ENCODE results near the gene PABPC1L.

PABPC1L gene

GRCh38 chr20:44979090-44979621 is 69.3 kb downstream of the PABPC1L start:
- H3K79me2 ChIP-seq: no peaks in the 10 kb centered on the region
- no peak overlapping the region for H3K9ac ChIP-seq
- no peaks in the 10 kb centered on the region for H3K9me3 ChIP-seq (ENCODE audit: control insufficient read depth, low read length)
- no peaks in the 10 kb centered on the region for H3K27me3 ChIP-seq (ENCODE audit: control insufficient read depth, insufficient read depth, low read length)
- H3K4me3 ChIP-seq (ENCODE audit: low read depth, low read length): no peak overlapping the region
- H3K36me3 ChIP-seq (ENCODE audit: control insufficient read depth, insufficient read depth, low read length): no peaks in the 10 kb centered on the region
- H2AFZ ChIP-seq: peak overlapping the region; percentile 33
- TF ChIP-seq CTCF (IDR thresholded peaks at IDR 0.05): no peak
- H3K27ac ChIP-seq: peak overlapping the region; percentile 62
- peaks cover 10% of the 10 kb centered on the region for H3K4me1 ChIP-seq
- peak overlapping the region; percentile 8 for H3K4me2 ChIP-seq (ENCODE audit: low read length)

GRCh38 chr20:44981736-44982406 is 72.0 kb downstream of the PABPC1L start:
- Histone ChIP-seq H2AFZ (no peak overlapping the region), H3K79me2 (no peaks in the 10 kb centered on the region), H3K4me3 (ENCODE audit: low read depth, low read length) (no peak overlapping the region), H3K9ac (no peak overlapping the region), H3K36me3 (ENCODE audit: control insufficient read depth, insufficient read depth, low read length) (no peaks in the 10 kb centered on the region), H3K4me2 (ENCODE audit: low read length) (no peak overlapping the region), H3K4me1 (peaks cover 10% of the 10 kb centered on the region), H3K9me3 (ENCODE audit: control insufficient read depth, low read length) (no peaks in the 10 kb centered on the region), H3K27me3 (ENCODE audit: control insufficient read depth, insufficient read depth, low read length) (no peaks in the 10 kb centered on the region), H3K27ac (no peak overlapping the region)
- no peak for TF ChIP-seq CTCF (IDR thresholded peaks at IDR 0.05)

GRCh38 chr20:44983093-44983674 is 73.3 kb downstream of the PABPC1L start:
- Histone ChIP-seq H3K9ac (no peak overlapping the region), H3K27ac (no peak overlapping the region), H3K36me3 (ENCODE audit: control insufficient read depth, insufficient read depth, low read length) (no peaks in the 10 kb centered on the region), H3K4me3 (ENCODE audit: low read depth, low read length) (no peak overlapping the region), H3K9me3 (ENCODE audit: control insufficient read depth, low read length) (no peaks in the 10 kb centered on the region), H3K27me3 (ENCODE audit: control insufficient read depth, insufficient read depth, low read length) (no peaks in the 10 kb centered on the region), H2AFZ (no peak overlapping the region), H3K79me2 (no peaks in the 10 kb centered on the region), H3K4me2 (ENCODE audit: low read length) (no peak overlapping the region), H3K4me1 (peaks cover 4% of the 10 kb centered on the region)
- TF ChIP-seq CTCF (IDR thresholded peaks at IDR 0.05): no peak

- Histone ChIP-seq H3K9me3 (ENCODE audit: control insufficient read depth, low read length) (no peaks in the 10 kb centered on the region), H3K9ac (no peak overlapping the region), H3K36me3 (ENCODE audit: control insufficient read depth, insufficient read depth, low read length) (no peaks in the 10 kb centered on the region), H3K4me3 (ENCODE audit: low read depth, low read length) (no peak overlapping the region), H2AFZ (no peak overlapping the region), H3K27ac (no peak overlapping the region), H3K79me2 (peaks cover 3% of the 10 kb centered on the region), H3K4me1 (no peaks in the 10 kb centered on the region), H3K4me2 (ENCODE audit: low read length) (no peak overlapping the region), H3K27me3 (ENCODE audit: control insufficient read depth, insufficient read depth, low read length) (no peaks in the 10 kb centered on the region)
- no peak for TF ChIP-seq CTCF (IDR thresholded peaks at IDR 0.05)
Measured at GRCh38 chr20:44988631-44989171, 78.8 kb downstream of the PABPC1L start.
